T-helper 1 cell treated with Interleukin-12 subunit alpha and Interleukin-12 subunit beta and Interleukin-4 antibody, amounts not matched to agents 30 μg/mL and 1 μg/mL, for 36 hours (primary cell): ENCODE data around the gene PAQR9.

Experiments
- H3K27ac Mint-ChIP-seq: one replicate; pipeline ENCODE4 v1.8.0; 2021; ENCODE audit warnings: mild to moderate bottlenecking, mixed read lengths
- H3K27me3 Mint-ChIP-seq: one replicate; pipeline ENCODE4 v1.8.0; 2021; ENCODE audit warnings: low read depth, mixed read lengths
- H3K36me3 Mint-ChIP-seq: one replicate; pipeline ENCODE4 v1.8.0; 2021; ENCODE audit warnings: low read depth, mixed read lengths
- H3K4me1 Mint-ChIP-seq: one replicate; pipeline ENCODE4 v1.8.0; 2021; ENCODE audit warnings: low read depth, mixed read lengths
- H3K4me3 Mint-ChIP-seq: one replicate; pipeline ENCODE4 v1.8.0; 2021; ENCODE audit warnings: mild to moderate bottlenecking, moderate library complexity, mixed read lengths
- H3K9me3 Mint-ChIP-seq: one replicate; pipeline ENCODE4 v1.8.0; 2021; ENCODE audit warnings: mixed read lengths

Gene PAQR9

DNA sequence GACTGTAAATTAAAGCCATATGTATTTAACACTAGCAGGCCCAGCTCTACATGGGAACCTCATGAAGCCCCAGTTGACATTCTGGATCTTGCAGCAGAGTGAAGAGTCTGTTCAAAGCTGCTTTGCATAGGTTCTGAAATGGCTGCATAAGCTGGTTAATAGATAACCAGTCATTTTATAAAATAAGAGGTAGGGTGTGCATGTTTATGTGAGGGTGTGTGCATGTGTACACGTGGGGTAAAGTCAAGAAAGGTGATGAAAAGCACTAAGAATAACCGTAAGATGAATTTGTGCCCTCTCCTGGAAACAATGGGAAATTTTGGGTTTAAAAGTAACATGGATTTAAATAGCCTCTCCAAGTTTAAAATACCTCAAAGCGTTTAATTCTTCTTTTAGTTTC, 33.0 kb downstream of the PAQR9 start:
- H3K27ac Mint-ChIP-seq = no peak overlapping the region
- H3K27me3 Mint-ChIP-seq = peaks cover 24% of the 10 kb centered on the region
- H3K9me3 Mint-ChIP-seq = no peaks in the 10 kb centered on the region

GRCh38 chr3:142929890-142930289, 33.6 kb downstream of the PAQR9 start:
- Mint-ChIP-seq H3K4me3 (no peak overlapping the region), H3K9me3 (no peaks in the 10 kb centered on the region), H3K36me3 (no peaks in the 10 kb centered on the region), H3K27ac (no peak overlapping the region), H3K27me3 (peaks cover 29% of the 10 kb centered on the region), H3K4me1 (peaks cover 2% of the 10 kb centered on the region)

More for the DNA sequence above, 33.0 kb downstream of the PAQR9 start:
- Mint-ChIP-seq H3K36me3 (no peaks in the 10 kb centered on the region), H3K4me1 (peaks cover 2% of the 10 kb centered on the region), H3K4me3 (no peak overlapping the region)

DNA sequence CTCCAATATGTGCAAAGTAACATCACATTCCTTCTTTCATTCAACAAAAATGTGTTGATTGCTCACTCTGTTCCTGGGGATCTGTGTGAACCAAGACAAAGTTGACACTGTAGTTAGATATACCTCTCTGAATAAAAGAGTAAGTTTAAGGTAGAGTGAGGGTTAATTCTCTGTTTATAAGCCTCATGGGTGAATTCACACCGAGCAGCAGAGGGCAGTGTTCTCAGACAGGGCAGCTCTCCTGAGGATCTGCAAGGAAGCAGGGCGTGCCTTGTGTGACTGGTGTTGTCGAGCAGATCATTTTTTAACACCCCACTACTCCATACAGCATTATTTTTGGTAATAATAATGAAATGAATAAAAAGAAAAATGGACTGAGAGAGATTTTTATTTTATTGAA, 34.4 kb downstream of the PAQR9 start:
- no peaks in the 10 kb centered on the region for H3K36me3 Mint-ChIP-seq
- peaks cover 2% of the 10 kb centered on the region for H3K4me1 Mint-ChIP-seq
- no peaks in the 10 kb centered on the region for H3K9me3 Mint-ChIP-seq

GRCh38 chr3:142926368-142926944, 37.0 kb downstream of the PAQR9 start:
- Mint-ChIP-seq H3K9me3 (no peaks in the 10 kb centered on the region), H3K27me3 (peaks cover 43% of the 10 kb centered on the region), H3K4me1 (peaks cover 2% of the 10 kb centered on the region), H3K36me3 (no peaks in the 10 kb centered on the region), H3K4me3 (no peak overlapping the region), H3K27ac (no peak overlapping the region)

More for the DNA sequence above, 34.4 kb downstream of the PAQR9 start:
- no peak overlapping the region for H3K4me3 Mint-ChIP-seq
- no peak overlapping the region for H3K27ac Mint-ChIP-seq
- H3K27me3 Mint-ChIP-seq = peaks cover 35% of the 10 kb centered on the region

DNA sequence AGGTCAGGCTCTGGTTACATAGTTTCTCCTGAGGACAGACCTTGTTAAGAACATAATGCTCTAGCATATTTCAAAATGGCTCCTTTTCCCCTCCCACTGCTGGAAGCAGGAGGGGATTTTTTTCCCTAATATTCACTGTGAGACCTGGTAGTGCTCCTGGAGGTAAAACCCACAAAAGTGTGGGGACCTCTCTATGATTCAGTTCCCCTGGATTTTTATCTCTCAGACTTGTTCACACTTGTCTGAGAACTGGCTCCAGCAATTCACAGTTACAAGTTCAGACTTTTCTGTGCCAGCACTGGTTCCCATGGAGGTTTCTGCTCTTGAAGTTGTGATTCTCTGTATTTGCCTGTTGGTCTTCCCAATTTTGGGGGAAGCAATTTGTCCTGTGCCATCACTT, 38.3 kb downstream of the PAQR9 start:
- no peak overlapping the region for H3K4me3 Mint-ChIP-seq
- no peaks in the 10 kb centered on the region for H3K9me3 Mint-ChIP-seq
- peaks cover 45% of the 10 kb centered on the region for H3K27me3 Mint-ChIP-seq
- H3K27ac Mint-ChIP-seq = no peak overlapping the region
- H3K4me1 Mint-ChIP-seq = peaks cover 2% of the 10 kb centered on the region
- no peaks in the 10 kb centered on the region for H3K36me3 Mint-ChIP-seq

DNA sequence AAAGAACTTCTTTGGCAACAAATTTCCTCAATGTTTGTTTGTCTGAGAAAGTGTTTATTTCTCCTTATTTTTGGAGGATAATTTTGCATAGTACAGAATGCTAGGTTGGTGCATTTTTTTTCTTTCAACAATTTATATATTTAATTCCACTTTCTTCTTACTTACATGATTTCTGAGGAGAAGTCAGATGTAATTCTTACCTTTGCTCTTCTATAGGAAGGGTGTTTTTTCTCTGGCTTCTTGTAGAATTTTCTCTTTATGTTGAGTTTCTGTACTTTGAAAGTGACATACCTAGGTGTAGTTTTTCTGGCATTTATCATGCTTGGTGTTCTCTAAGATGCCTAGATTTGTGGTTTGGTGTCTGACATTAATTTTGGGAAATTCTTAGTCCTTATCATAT, 39.8 kb downstream of the PAQR9 start:
- Mint-ChIP-seq H3K36me3 (no peaks in the 10 kb centered on the region), H3K4me3 (no peak overlapping the region), H3K4me1 (no peaks in the 10 kb centered on the region), H3K27ac (no peak overlapping the region), H3K9me3 (no peaks in the 10 kb centered on the region), H3K27me3 (peaks cover 53% of the 10 kb centered on the region)

DNA sequence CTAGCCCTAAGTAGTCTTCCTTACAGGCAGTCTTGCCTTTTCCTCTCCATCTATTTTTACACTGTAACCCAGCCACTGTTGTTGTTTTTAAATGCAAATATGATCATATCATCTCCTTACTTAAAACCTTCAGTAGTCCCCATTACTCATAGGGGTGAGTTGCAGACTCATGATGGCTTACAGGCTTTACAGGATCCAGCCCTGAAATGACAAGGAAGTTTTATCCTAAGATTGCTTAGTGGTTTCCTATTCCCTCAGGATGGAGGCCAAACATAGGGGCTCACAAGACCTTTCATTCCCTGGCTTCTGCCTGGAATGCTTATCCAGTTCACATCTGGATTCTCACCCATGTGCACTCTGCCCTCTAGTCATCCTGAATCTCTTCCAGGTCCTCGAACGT, 46.9 kb downstream of the PAQR9 start:
- H3K27ac Mint-ChIP-seq = no peak overlapping the region
- no peaks in the 10 kb centered on the region for H3K4me1 Mint-ChIP-seq
- H3K4me3 Mint-ChIP-seq = no peak overlapping the region
- H3K36me3 Mint-ChIP-seq = no peaks in the 10 kb centered on the region
- no peaks in the 10 kb centered on the region for H3K9me3 Mint-ChIP-seq
- H3K27me3 Mint-ChIP-seq = peaks cover 45% of the 10 kb centered on the region

GRCh38 chr3:142915636-142916035, 47.8 kb downstream of the PAQR9 start:
- no peak overlapping the region for H3K27ac Mint-ChIP-seq
- no peak overlapping the region for H3K4me3 Mint-ChIP-seq
- H3K4me1 Mint-ChIP-seq = no peaks in the 10 kb centered on the region
- no peaks in the 10 kb centered on the region for H3K36me3 Mint-ChIP-seq
- peaks cover 50% of the 10 kb centered on the region for H3K27me3 Mint-ChIP-seq
- H3K9me3 Mint-ChIP-seq = no peaks in the 10 kb centered on the region

- Mint-ChIP-seq H3K4me3 (no peak overlapping the region), H3K27ac (no peak overlapping the region), H3K27me3 (peaks cover 45% of the 10 kb centered on the region), H3K36me3 (no peaks in the 10 kb centered on the region), H3K9me3 (no peaks in the 10 kb centered on the region), H3K4me1 (no peaks in the 10 kb centered on the region)
Observed at GRCh38 chr3:142914286-142914811, 49.1 kb downstream of the PAQR9 start.

GRCh38 chr3:142913432-142913831, 50.0 kb downstream of the PAQR9 start:
- Mint-ChIP-seq H3K4me1 (no peaks in the 10 kb centered on the region), H3K27ac (no peak overlapping the region), H3K9me3 (no peaks in the 10 kb centered on the region), H3K36me3 (no peaks in the 10 kb centered on the region), H3K4me3 (no peak overlapping the region), H3K27me3 (peaks cover 41% of the 10 kb centered on the region)

DNA sequence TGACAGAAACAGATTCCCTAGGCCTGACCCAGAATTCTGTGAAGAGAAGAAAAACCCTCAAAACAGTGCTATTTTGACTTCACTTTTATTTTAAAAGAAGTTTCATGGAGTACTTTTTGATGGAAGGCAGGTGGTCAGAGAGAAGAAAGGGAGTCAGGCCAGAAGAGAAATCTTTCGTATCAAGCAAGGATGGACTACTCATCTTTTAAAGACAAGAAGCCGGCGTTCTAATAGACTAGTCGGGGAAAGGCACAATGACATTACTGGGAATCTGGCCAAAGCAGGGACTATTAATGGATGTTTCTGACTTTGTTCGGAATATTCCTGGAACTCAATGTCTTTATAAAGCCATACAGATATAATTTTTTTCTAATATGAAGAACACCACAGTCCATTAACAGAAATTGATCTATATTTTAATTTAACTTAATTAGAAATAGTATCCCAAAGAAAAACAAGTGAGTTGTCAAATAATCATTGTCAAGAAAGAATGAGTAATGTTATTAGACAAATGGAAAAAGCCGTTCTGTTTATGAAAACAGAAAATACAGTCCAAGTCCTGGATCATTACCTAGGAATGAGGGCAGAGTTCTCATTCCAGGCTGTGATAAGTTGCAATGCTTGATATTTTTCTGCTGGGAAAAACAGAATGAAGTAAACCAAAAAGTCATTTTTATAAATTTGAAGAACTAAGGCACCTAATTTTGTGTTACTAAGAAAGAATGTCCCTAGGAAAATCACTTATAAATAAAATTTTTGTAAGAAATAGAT, 50.9 kb downstream of the PAQR9 start:
- Mint-ChIP-seq H3K4me1 (no peaks in the 10 kb centered on the region), H3K4me3 (no peak overlapping the region), H3K27me3 (peaks cover 36% of the 10 kb centered on the region), H3K36me3 (no peaks in the 10 kb centered on the region), H3K9me3 (no peaks in the 10 kb centered on the region), H3K27ac (no peak overlapping the region)
